H9 (cell line): ENCODE results near the gene TMTC1. TPM values are rescaled to one million over a fixed set of nuclear protein-coding genes. Genes with fewer than 3 reads are reported as not detected.

Experiments
- DNase-seq: peaks from one replicate; pipeline ENCODE4 v3.0.0-alpha.2; 2017
- H2AFZ ChIP-seq: one replicate; pipeline ENCODE4 v1.6.1; 2013; ENCODE audit warnings: mild to moderate bottlenecking, low read length, control low read depth, moderate library complexity
- H2AK5ac ChIP-seq: 2 replicates; pipeline ENCODE4 v1.6.1; 2013; ENCODE audit warnings: low read length, control low read depth, mixed read lengths; ENCODE audit not compliant: insufficient read length
- H2BK120ac ChIP-seq: one replicate; pipeline ENCODE4 v1.6.1; 2013; ENCODE audit warnings: low read depth, mild to moderate bottlenecking, low read length, control low read depth, inconsistent platforms; ENCODE audit not compliant: poor library complexity, severe bottlenecking
- H2BK12ac ChIP-seq: 2 replicates; pipeline ENCODE4 v1.6.1; 2013; ENCODE audit warnings: low read length, control low read depth, mixed read lengths, low read depth; ENCODE audit not compliant: insufficient read length
- H2BK15ac ChIP-seq: 2 replicates; pipeline ENCODE4 v1.6.1; 2013; ENCODE audit warnings: low read depth, low read length, control low read depth
- H2BK20ac ChIP-seq: one replicate; pipeline ENCODE4 v1.6.1; 2013; ENCODE audit warnings: low read depth, mild to moderate bottlenecking, low read length, control low read depth, inconsistent platforms; ENCODE audit not compliant: poor library complexity, severe bottlenecking
- H2BK5ac ChIP-seq: 2 replicates; pipeline ENCODE4 v1.6.1; 2013; ENCODE audit warnings: low read length, control low read depth, mixed read lengths; ENCODE audit not compliant: insufficient read length
- H3K14ac ChIP-seq: 2 replicates; pipeline ENCODE4 v1.6.1; 2013; ENCODE audit warnings: low read length, control low read depth; ENCODE audit not compliant: insufficient read depth
- H3K18ac ChIP-seq: 2 replicates; pipeline ENCODE4 v1.6.1; 2013; ENCODE audit warnings: low read depth, mild to moderate bottlenecking, mixed read lengths, low read length, control low read depth; ENCODE audit not compliant: insufficient read length
- H3K23ac ChIP-seq: 2 replicates; pipeline ENCODE4 v1.6.1; 2013; ENCODE audit warnings: low read length, control low read depth, mixed read lengths, low read depth; ENCODE audit not compliant: insufficient read length
- H3K23me2 ChIP-seq: 2 replicates; pipeline ENCODE4 v1.6.1; 2013; ENCODE audit warnings: low read depth, mild to moderate bottlenecking, mixed read lengths, low read length, control low read depth; ENCODE audit not compliant: insufficient read length, poor library complexity, severe bottlenecking
- H3K27ac ChIP-seq: 2 replicates; pipeline ENCODE4 v1.5.1; 2013; ENCODE audit warnings: low read length, control low read depth, mixed read lengths, low read depth; ENCODE audit not compliant: insufficient read length
- H3K27me3 ChIP-seq: 2 replicates; pipeline ENCODE4 v1.6.1; 2013; ENCODE audit warnings: low read length, control low read depth, inconsistent platforms; ENCODE audit not compliant: insufficient read depth
- H3K4ac ChIP-seq: 2 replicates; pipeline ENCODE4 v1.6.1; 2013; ENCODE audit warnings: low read depth, mild to moderate bottlenecking, control low read depth, inconsistent platforms, low read length, moderate library complexity
- H3K4me1 ChIP-seq: 2 replicates; pipeline ENCODE4 v1.6.1; 2013; ENCODE audit warnings: low read length, control low read depth, inconsistent platforms; ENCODE audit not compliant: insufficient read depth
- H3K4me2 ChIP-seq: 2 replicates; pipeline ENCODE4 v1.6.1; 2013; ENCODE audit warnings: low read length, control low read depth, mixed read lengths; ENCODE audit not compliant: insufficient read length, insufficient read depth
- H3K56ac ChIP-seq: 2 replicates; pipeline ENCODE4 v1.6.1; 2013; ENCODE audit warnings: low read depth, mild to moderate bottlenecking, mixed read lengths, low read length, control low read depth; ENCODE audit not compliant: insufficient read length
- H3K79me1 ChIP-seq: 2 replicates; pipeline ENCODE4 v1.6.1; 2013; ENCODE audit warnings: low read depth, mild to moderate bottlenecking, moderate library complexity, low read length, control low read depth, inconsistent platforms; ENCODE audit not compliant: insufficient read depth, poor library complexity, severe bottlenecking
- H3K79me2 ChIP-seq: 2 replicates; pipeline ENCODE4 v1.6.1; 2013; ENCODE audit warnings: low read length, control low read depth, inconsistent platforms; ENCODE audit not compliant: insufficient read depth
- H3K9ac ChIP-seq: 2 replicates; pipeline ENCODE4 v1.6.1; 2013; ENCODE audit warnings: low read length, control low read depth, mixed read lengths; ENCODE audit not compliant: insufficient read length; ENCODE audit errors: extremely low read depth
- H3K9me3 ChIP-seq: one replicate; pipeline ENCODE4 v1.6.1; 2013; ENCODE audit warnings: low read depth, low read length, inconsistent platforms; ENCODE audit not compliant: control insufficient read depth
- H3T11ph ChIP-seq: one replicate; pipeline ENCODE4 v1.6.1; 2013; ENCODE audit warnings: mild to moderate bottlenecking, low read length, control low read depth, inconsistent platforms
- H4K20me1 ChIP-seq: one replicate; pipeline ENCODE4 v1.6.1; 2013; ENCODE audit not compliant: control insufficient read depth, insufficient read length, insufficient read depth
- H4K5ac ChIP-seq: 2 replicates; pipeline ENCODE4 v1.6.1; 2013; ENCODE audit warnings: low read depth, mild to moderate bottlenecking, mixed read lengths, low read length, control low read depth; ENCODE audit not compliant: insufficient read length
- H4K8ac ChIP-seq: replicated peaks from 2 replicates; pipeline ENCODE4 v1.6.1; 2013; ENCODE audit warnings: low read length, control low read depth, mixed read lengths, low read depth; ENCODE audit not compliant: insufficient read length
- H4K91ac ChIP-seq: 2 replicates; pipeline ENCODE4 v1.6.1; 2013; ENCODE audit warnings: low read depth, mild to moderate bottlenecking, moderate library complexity, mixed read lengths, low read length, control low read depth; ENCODE audit not compliant: insufficient read length
- H3K27ac Mint-ChIP-seq, 3 experiments: 2 replicates in 2 of 3; 3 replicates in 1 of 3; pipeline ENCODE4 v1.8.0; 2020 to 2021; ENCODE audit warnings: mixed read lengths in 3 of 3, mild to moderate bottlenecking in 1 of 3, moderate library complexity in 1 of 3
- H3K27me3 Mint-ChIP-seq: 2 replicates; pipeline ENCODE4 v1.8.0; 2021; ENCODE audit warnings: low read depth, mild to moderate bottlenecking, moderate library complexity, mixed read lengths
- H3K36me3 Mint-ChIP-seq, 3 experiments: 2 replicates in 2 of 3; 3 replicates in 1 of 3; pipeline ENCODE4 v1.8.0; 2020 to 2021; ENCODE audit warnings: low read depth in 3 of 3, mixed read lengths in 3 of 3; ENCODE audit not compliant: insufficient read depth in 1 of 3
- H3K4me1 Mint-ChIP-seq, 2 experiments: 2 replicates each; pipeline ENCODE4 v1.8.0; 2020; ENCODE audit warnings: mixed read lengths in 2 of 2
- H3K4me3 Mint-ChIP-seq, 2 experiments: 2 replicates in 1 of 2; 3 replicates in 1 of 2; pipeline ENCODE4 v1.8.0; 2020 to 2021; ENCODE audit warnings: mild to moderate bottlenecking in 2 of 2, mixed read lengths in 2 of 2, moderate library complexity in 1 of 2
- H3K9me3 Mint-ChIP-seq, 2 experiments: 2 replicates in 1 of 2; 3 replicates in 1 of 2; pipeline ENCODE4 v1.8.0; 2020; ENCODE audit warnings: mild to moderate bottlenecking in 2 of 2, mixed read lengths in 2 of 2, moderate library complexity in 1 of 2
- CTCF ChIP-seq: fragments of 200-600 bp; sonication (generic); conservative IDR thresholded peaks from 3 replicates; pipeline ENCODE4 v1.8.0; 2021; ENCODE audit warnings: antibody characterized with exemption, mild to moderate bottlenecking
- WGBS: extraction: QIAGEN DNeasy Blood & Tissue Kit; methylation state at CpG from one replicate; pipeline ENCODE4 v1.1.7; 2013; ENCODE audit warnings: missing lambda C conversion rate, low lambda C conversion rate, mixed read lengths; ENCODE audit not compliant: insufficient read length; ENCODE audit errors: extremely low coverage; 5-methylcytosine and 5-hydroxymethylcytosine counted together
- total RNA-seq: library from RNA; stranded (reverse); gene quantifications from 2 replicates; pipeline ENCODE4 v1.2.1, GENCODE V29; 2021

TMTC1 gene
- total RNA-seq, 1 experiment from 2014 or later, result 16.1 TPM

- Histone ChIP-seq H4K8ac (no peak overlapping the region), H3K27me3 (no peaks in the 10 kb centered on the region), H2AK5ac (no peak overlapping the region), H2BK20ac (no peak overlapping the region), H4K5ac (no peak overlapping the region), H3K23me2 (no peaks in the 10 kb centered on the region), H2AFZ (no peak overlapping the region), H3K79me2 (no peaks in the 10 kb centered on the region), H3K4ac (no peak overlapping the region), H3K18ac (no peak overlapping the region), H3K27ac (no peak overlapping the region), H4K20me1 (no peaks in the 10 kb centered on the region), H2BK15ac (no peak overlapping the region), H4K91ac (no peak overlapping the region), H3K4me2 (no peak overlapping the region), H3K79me1 (no peaks in the 10 kb centered on the region), H2BK5ac (no peak overlapping the region), H2BK12ac (no peak overlapping the region), H3K56ac (no peak overlapping the region), H3K14ac (no peak overlapping the region), H3T11ph (no peak overlapping the region), H3K9ac (no peak overlapping the region), H2BK120ac (no peak overlapping the region), H3K9me3 (no peaks in the 10 kb centered on the region), H3K4me1 (no peaks in the 10 kb centered on the region; the same call in 1 of the 2 replicates), H3K23ac (no peak overlapping the region)
- Mint-ChIP-seq H3K4me3 (no peak overlapping the region), H3K27me3 (no peaks in the 10 kb centered on the region; the same call in none of the 2 replicates), H3K36me3 (peaks cover 0 to 4% (median 2%) of the 10 kb centered on the region in 3 experiments; a peak in 3 of 7 replicates), H3K27ac (no peak overlapping the region; a peak in 1 of 7 replicates), H3K9me3 (no peaks in the 10 kb centered on the region), H3K4me1 (peaks cover 5 to 8% of the 10 kb centered on the region in 2 experiments; a peak in 1 of 4 replicates)
- WGBS, result no CpG with 5 or more reads among the region's 5 CpGs
- DNase-seq, result no peak
- no peak for TF ChIP-seq CTCF
These were observed 49.4 kb downstream of the TMTC1 start for GRCh38 chr12:29734305-29734704.
